GM19239 (cell line): ENCODE data around the gene VWCE.
"Not testable (repeated sequence)": the region's sequence is repeated elsewhere in the genome, so short reads cannot be mapped to it uniquely, and the experiment has no call there.

Experiments
- DNase-seq: peaks from one replicate; pipeline ENCODE4 v3.0.0; 2011; ENCODE audit warnings: low spot score; ENCODE audit not compliant: insufficient read length
- FAIRE-seq: peaks from 2 replicates; lab custom pipeline; 2011; peaks lifted over from hg19 to GRCh38; lab: Jason Lieb, UNC

The VWCE gene

DNA sequence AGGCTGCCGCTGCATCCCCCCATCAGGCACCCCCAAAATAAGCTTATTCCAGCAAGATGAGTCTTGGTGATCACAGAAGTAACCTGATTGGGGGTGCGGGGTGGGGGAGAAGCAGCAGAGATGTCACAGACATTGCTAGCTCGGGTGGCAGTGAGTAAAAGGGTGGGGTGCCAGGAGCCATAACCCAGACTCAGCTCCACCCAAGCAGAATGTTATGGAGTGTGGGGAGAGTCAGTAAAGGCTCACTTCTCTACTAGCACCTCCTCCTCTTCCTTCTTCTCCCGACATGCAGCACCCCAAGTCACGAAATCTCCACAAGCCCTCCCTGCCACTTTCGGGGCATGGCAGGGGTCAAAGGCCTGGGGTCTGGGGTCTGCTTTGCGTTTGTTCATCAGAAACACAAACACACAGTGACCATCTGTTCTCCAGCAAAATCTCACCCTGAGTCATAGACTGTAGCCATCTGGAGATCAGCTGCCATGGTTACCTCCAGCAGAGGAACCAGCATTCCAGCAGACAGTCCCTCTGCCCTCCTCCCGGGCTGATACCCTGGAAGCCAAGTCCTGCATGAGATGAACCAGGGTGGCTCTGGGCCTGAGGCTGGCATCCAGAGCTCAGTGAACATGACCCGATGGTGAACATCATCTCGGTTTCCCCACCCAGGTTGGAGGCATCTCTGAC lies 68.5 kb downstream of the VWCE start:
- not testable (repeated sequence) for DNase-seq, FAIRE-seq

GRCh38 chr11:61222692-61223091 lies 72.4 kb downstream of the VWCE start:
- not testable (repeated sequence) for DNase-seq, FAIRE-seq

DNA sequence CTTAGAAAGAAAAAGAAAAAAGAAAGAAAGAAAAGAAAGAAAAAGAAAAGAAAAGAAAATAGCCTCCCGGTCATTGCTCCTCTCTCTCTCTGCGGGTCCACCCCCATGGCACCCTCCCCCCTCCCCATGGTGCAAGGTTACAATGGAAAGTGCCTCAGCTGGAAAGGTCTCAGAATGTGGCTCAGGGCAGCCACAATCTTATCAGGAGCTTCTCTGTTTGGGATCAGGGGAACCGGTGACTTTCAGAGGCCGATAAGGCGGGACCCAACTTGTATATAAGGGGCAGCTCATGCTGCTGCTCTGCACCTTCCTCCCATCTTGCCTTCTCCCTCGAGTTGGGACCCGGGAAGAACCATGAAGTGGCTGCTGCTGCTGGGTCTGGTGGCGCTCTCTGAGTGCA lies 73.1 kb downstream of the VWCE start, which contains the start of gene PGA4:
Gene PGA4 (plus strand): TSS at position 301 of the 400 bp plus-strand sequence. CDS start 54 bp downstream, at position 355.
- not testable (repeated sequence) for FAIRE-seq, DNase-seq

DNA sequence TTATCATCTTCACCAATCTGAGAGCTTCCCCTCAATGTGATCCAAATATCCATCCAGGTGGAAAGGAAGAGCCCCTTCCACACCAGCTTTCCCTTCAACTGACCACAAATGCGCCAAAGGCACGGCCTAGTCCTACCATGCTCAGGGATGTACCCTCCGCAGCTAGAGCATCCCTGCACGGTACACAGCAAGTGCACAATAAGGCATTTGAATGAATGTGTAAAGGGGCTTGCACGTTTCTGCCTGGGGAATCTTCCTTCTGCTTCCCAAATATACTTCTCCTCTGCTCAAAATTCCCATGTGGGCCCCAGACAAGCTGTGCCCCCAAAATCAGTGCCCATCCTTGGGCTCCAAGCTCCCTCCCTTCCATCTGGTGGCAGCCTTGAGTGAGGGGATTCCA lies 76.1 kb downstream of the VWCE start:
- not testable (repeated sequence) for FAIRE-seq, DNase-seq

- DNase-seq = not testable (repeated sequence)
These were observed 76.8 kb downstream of the VWCE start for GRCh38 chr11:61218306-61218705.

GRCh38 chr11:61213711-61214324 lies 81.3 kb downstream of the VWCE start:
- DNase-seq, FAIRE-seq: not testable (repeated sequence)

More at GRCh38 chr11:61218306-61218705, 76.8 kb downstream of the VWCE start:
- peak; percentile 35 for FAIRE-seq

- DNase-seq, FAIRE-seq: not testable (repeated sequence)
These were observed 82.9 kb downstream of the VWCE start for GRCh38 chr11:61212202-61212601.

GRCh38 chr11:61211327-61211952 lies 83.7 kb downstream of the VWCE start:
- not testable (repeated sequence) for FAIRE-seq, DNase-seq

DNA sequence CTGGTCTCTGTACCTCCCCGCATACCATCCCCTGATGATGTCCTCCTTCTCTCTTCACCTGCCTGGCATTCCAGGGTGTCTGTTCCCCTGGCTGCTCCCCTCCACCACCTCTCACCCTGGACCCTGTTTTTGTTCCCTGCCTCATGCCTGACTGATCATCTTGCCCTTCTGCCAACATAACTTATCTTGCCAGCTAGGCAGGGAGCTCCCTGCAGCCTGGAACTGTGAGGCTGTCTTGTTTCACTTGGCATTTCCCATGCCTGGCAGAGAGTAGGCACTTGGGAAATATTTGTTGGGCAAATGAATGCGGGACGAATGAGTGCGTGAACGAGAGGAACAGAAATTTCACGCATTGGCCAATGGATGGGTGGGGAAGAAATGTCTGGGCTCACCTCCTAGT lies 84.5 kb downstream of the VWCE start:
- DNase-seq, FAIRE-seq: not testable (repeated sequence)
